HL-60 (cell line): ENCODE results near the gene RHCG.

ENCODE experiments used
- GABPA ChIP-seq: IDR thresholded peaks from 2 replicates; pipeline ENCODE4 v1.6.1; 2012; ENCODE audit warnings: low read depth
- POLR2AphosphoS5 ChIP-seq: IDR thresholded peaks from 2 replicates; pipeline ENCODE4 v1.6.1; 2012; ENCODE audit warnings: low read depth
- SPI1 ChIP-seq: IDR thresholded peaks from 2 replicates; pipeline ENCODE4 v1.6.1; 2012; ENCODE audit warnings: low read depth, mild to moderate bottlenecking, borderline replicate concordance
- TF ChIP-seq, protein P1 (sequence below): IDR thresholded peaks from one replicate; pipeline ENCODE4 v1.5.1; 2011; ENCODE audit warnings: low read length, control low read depth, inconsistent platforms; ENCODE audit not compliant: insufficient read depth
- TF ChIP-seq, protein P2 (sequence below): IDR thresholded peaks from 2 replicates; pipeline ENCODE4 v1.6.1; 2012; ENCODE audit warnings: low read depth; ENCODE audit not compliant: insufficient replicate concordance

- TF ChIP-seq, protein P1, sequence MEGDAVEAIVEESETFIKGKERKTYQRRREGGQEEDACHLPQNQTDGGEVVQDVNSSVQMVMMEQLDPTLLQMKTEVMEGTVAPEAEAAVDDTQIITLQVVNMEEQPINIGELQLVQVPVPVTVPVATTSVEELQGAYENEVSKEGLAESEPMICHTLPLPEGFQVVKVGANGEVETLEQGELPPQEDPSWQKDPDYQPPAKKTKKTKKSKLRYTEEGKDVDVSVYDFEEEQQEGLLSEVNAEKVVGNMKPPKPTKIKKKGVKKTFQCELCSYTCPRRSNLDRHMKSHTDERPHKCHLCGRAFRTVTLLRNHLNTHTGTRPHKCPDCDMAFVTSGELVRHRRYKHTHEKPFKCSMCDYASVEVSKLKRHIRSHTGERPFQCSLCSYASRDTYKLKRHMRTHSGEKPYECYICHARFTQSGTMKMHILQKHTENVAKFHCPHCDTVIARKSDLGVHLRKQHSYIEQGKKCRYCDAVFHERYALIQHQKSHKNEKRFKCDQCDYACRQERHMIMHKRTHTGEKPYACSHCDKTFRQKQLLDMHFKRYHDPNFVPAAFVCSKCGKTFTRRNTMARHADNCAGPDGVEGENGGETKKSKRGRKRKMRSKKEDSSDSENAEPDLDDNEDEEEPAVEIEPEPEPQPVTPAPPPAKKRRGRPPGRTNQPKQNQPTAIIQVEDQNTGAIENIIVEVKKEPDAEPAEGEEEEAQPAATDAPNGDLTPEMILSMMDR = no peak
- no peak for TF ChIP-seq GABPA
- TF ChIP-seq, protein P2, sequence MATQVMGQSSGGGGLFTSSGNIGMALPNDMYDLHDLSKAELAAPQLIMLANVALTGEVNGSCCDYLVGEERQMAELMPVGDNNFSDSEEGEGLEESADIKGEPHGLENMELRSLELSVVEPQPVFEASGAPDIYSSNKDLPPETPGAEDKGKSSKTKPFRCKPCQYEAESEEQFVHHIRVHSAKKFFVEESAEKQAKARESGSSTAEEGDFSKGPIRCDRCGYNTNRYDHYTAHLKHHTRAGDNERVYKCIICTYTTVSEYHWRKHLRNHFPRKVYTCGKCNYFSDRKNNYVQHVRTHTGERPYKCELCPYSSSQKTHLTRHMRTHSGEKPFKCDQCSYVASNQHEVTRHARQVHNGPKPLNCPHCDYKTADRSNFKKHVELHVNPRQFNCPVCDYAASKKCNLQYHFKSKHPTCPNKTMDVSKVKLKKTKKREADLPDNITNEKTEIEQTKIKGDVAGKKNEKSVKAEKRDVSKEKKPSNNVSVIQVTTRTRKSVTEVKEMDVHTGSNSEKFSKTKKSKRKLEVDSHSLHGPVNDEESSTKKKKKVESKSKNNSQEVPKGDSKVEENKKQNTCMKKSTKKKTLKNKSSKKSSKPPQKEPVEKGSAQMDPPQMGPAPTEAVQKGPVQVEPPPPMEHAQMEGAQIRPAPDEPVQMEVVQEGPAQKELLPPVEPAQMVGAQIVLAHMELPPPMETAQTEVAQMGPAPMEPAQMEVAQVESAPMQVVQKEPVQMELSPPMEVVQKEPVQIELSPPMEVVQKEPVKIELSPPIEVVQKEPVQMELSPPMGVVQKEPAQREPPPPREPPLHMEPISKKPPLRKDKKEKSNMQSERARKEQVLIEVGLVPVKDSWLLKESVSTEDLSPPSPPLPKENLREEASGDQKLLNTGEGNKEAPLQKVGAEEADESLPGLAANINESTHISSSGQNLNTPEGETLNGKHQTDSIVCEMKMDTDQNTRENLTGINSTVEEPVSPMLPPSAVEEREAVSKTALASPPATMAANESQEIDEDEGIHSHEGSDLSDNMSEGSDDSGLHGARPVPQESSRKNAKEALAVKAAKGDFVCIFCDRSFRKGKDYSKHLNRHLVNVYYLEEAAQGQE = no peak
- TF ChIP-seq SPI1 = no peak
- no peak for TF ChIP-seq POLR2AphosphoS5
Measured at GRCh38 chr15:89496155-89497098, at the start of gene RHCG.
